ENCODE data around the gene TRIML1.

The TRIML1 gene

DNA sequence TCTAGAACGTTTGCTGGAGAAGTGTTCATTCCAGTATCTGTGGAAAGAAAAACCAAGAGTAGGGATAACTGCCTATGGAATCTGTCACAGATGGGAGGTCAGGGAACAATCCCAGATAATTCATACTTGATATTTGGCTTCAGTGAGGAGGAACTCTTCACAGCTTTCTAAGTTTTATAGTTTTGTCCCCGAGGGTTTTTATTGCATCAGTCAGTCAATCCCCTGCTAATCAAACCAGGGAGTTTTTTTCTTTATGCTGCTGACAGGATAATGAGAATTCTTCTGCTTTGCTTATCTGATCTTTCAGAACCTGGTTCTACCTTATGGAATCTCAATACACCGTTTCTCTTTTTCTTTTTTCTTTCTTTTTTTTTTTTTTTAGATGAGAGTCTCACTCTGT lies 29.2 kb upstream of the TRIML1 start:
- TF ChIP-seq, protein P1, sequence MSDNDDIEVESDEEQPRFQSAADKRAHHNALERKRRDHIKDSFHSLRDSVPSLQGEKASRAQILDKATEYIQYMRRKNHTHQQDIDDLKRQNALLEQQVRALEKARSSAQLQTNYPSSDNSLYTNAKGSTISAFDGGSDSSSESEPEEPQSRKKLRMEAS (IDR thresholded peaks at IDR 0.05) = no peak
- no peak for TF ChIP-seq FOXM1 (IDR thresholded peaks at IDR 0.05; ENCODE audit: borderline replicate concordance, low read depth)
- no peak for TF ChIP-seq EP300 (IDR thresholded peaks at IDR 0.05; ENCODE audit: borderline replicate concordance)
- TF ChIP-seq, protein P2, sequence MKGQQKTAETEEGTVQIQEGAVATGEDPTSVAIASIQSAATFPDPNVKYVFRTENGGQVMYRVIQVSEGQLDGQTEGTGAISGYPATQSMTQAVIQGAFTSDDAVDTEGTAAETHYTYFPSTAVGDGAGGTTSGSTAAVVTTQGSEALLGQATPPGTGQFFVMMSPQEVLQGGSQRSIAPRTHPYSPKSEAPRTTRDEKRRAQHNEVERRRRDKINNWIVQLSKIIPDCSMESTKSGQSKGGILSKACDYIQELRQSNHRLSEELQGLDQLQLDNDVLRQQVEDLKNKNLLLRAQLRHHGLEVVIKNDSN (IDR thresholded peaks at IDR 0.05) = no peak
- TF ChIP-seq, protein P3, sequence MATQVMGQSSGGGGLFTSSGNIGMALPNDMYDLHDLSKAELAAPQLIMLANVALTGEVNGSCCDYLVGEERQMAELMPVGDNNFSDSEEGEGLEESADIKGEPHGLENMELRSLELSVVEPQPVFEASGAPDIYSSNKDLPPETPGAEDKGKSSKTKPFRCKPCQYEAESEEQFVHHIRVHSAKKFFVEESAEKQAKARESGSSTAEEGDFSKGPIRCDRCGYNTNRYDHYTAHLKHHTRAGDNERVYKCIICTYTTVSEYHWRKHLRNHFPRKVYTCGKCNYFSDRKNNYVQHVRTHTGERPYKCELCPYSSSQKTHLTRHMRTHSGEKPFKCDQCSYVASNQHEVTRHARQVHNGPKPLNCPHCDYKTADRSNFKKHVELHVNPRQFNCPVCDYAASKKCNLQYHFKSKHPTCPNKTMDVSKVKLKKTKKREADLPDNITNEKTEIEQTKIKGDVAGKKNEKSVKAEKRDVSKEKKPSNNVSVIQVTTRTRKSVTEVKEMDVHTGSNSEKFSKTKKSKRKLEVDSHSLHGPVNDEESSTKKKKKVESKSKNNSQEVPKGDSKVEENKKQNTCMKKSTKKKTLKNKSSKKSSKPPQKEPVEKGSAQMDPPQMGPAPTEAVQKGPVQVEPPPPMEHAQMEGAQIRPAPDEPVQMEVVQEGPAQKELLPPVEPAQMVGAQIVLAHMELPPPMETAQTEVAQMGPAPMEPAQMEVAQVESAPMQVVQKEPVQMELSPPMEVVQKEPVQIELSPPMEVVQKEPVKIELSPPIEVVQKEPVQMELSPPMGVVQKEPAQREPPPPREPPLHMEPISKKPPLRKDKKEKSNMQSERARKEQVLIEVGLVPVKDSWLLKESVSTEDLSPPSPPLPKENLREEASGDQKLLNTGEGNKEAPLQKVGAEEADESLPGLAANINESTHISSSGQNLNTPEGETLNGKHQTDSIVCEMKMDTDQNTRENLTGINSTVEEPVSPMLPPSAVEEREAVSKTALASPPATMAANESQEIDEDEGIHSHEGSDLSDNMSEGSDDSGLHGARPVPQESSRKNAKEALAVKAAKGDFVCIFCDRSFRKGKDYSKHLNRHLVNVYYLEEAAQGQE (IDR thresholded peaks at IDR 0.05; ENCODE audit: low read depth) = no peak
- TF ChIP-seq EGR1 (IDR thresholded peaks at IDR 0.05) = no peak
- no peak for TF ChIP-seq TAF1 (IDR thresholded peaks at IDR 0.05; ENCODE audit: low read depth)
- no peak for TF ChIP-seq TCF12 (IDR thresholded peaks at IDR 0.05; ENCODE audit: low read depth)
- TF ChIP-seq CREB1 (IDR thresholded peaks at IDR 0.05; ENCODE audit: low read depth) = no peak
- TF ChIP-seq CEBPB (IDR thresholded peaks at IDR 0.05) = no peak
- no peak for TF ChIP-seq TEAD4 (IDR thresholded peaks at IDR 0.05)
- TF ChIP-seq NFIC (IDR thresholded peaks at IDR 0.05) = no peak
- TF ChIP-seq ZBTB7A (IDR thresholded peaks at IDR 0.05; ENCODE audit: low read depth) = no peak
- no peak for TF ChIP-seq RAD21 (IDR thresholded peaks at IDR 0.05; ENCODE audit: low read depth)
- no peak for TF ChIP-seq YY1 (IDR thresholded peaks at IDR 0.05; ENCODE audit: low read depth)

DNA sequence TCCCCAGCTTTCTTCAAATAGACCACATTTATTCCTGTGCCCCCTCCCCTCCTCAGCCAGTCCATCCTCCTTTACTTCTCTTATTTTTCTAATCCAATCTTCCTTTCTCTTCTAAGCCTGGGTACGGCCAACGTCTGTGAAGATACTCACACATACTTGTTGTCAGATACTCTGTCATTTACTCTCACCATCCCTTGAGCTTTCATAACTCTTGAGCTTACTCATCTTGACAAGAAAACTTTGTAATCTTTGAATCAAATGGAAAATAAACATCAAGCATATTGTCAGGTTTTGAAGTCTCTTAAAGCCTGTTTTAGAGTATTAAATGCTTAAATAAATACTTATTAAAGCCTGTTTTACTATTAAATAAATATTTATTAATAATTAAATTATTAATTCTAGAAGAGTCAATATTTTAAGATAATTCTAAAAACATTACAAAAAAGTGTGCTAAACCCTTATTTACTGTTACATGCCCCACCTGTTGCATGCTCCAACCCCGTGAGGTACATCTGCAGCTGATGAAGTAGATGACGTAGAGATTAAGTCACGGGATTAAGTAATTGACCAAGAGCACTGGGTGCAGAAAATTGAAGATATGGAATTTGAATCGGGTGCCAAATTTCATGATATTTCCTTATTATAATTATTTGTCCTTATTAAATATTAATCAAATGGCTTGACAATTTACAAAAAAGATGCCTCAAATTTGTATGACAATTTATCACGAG lies 28.3 kb upstream of the TRIML1 start:
- no peak for TF ChIP-seq ZBTB7A (IDR thresholded peaks at IDR 0.05; ENCODE audit: low read depth)
- TF ChIP-seq, protein P1 (IDR thresholded peaks at IDR 0.05) = no peak
- no peak for TF ChIP-seq TEAD4 (IDR thresholded peaks at IDR 0.05)
- TF ChIP-seq EP300 (IDR thresholded peaks at IDR 0.05; ENCODE audit: borderline replicate concordance) = no peak
- TF ChIP-seq TAF1 (IDR thresholded peaks at IDR 0.05; ENCODE audit: low read depth) = no peak
- no peak for TF ChIP-seq FOXM1 (IDR thresholded peaks at IDR 0.05; ENCODE audit: borderline replicate concordance, low read depth)
- TF ChIP-seq NFIC (IDR thresholded peaks at IDR 0.05) = no peak
- no peak for TF ChIP-seq YY1 (IDR thresholded peaks at IDR 0.05; ENCODE audit: low read depth)
- TF ChIP-seq, protein P2 (IDR thresholded peaks at IDR 0.05) = no peak
- TF ChIP-seq RAD21 (IDR thresholded peaks at IDR 0.05; ENCODE audit: low read depth) = no peak
- TF ChIP-seq, protein P3 (IDR thresholded peaks at IDR 0.05; ENCODE audit: low read depth) = no peak
- TF ChIP-seq EGR1 (IDR thresholded peaks at IDR 0.05) = no peak
- TF ChIP-seq CREB1 (IDR thresholded peaks at IDR 0.05; ENCODE audit: low read depth) = no peak
- TF ChIP-seq TCF12 (IDR thresholded peaks at IDR 0.05; ENCODE audit: low read depth) = no peak
- no peak for TF ChIP-seq CEBPB (IDR thresholded peaks at IDR 0.05)

DNA sequence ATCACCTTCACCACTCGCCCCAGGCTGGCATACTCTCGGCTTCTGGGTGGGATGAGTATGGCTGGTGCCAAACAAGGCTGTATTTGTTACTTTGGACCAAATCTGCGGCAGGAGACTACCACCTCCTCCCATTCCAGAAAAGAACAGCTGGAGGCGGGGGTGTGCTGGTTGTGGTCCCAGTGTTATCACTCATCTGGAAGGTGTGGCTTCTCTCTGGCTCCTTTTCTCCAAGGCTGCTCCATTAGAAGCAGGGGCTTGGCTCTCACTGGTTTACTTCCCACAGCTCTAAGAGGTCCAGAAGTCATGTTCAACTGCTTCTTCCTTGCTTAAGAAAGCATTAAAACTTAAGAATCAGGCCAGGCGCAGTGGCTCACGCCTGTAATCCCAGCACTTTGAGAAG lies 27.3 kb upstream of the TRIML1 start:
- TF ChIP-seq FOXM1 (IDR thresholded peaks at IDR 0.05; ENCODE audit: borderline replicate concordance, low read depth) (no peak), NFIC (IDR thresholded peaks at IDR 0.05) (no peak), TEAD4 (IDR thresholded peaks at IDR 0.05) (no peak)
- TF ChIP-seq, protein P3 (IDR thresholded peaks at IDR 0.05; ENCODE audit: low read depth) = no peak

DNA sequence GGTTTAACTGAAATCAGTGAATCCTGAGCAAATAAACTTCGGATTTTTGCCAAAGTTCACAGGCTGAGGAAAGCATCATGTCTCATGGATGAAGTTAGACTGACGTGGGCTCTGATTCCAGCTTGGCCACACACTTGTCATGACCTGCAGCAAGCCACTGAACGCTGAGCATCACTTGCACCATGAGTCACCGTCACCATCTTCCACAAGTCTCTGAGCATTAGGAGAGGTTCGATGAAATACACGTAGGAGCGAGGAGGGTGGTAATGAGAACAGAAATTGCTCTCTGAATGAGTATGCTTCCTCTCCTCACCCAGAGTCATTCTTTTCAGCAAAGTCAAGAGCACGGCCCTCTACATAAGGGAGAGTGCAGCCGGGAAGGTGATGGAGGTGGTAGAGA lies 26.1 kb upstream of the TRIML1 start:
- no peak for TF ChIP-seq CEBPB (IDR thresholded peaks at IDR 0.05)
- TF ChIP-seq NFIC (IDR thresholded peaks at IDR 0.05) = no peak
- no peak for TF ChIP-seq ZBTB7A (IDR thresholded peaks at IDR 0.05; ENCODE audit: low read depth)
- TF ChIP-seq, protein P1 (IDR thresholded peaks at IDR 0.05) = no peak
- TF ChIP-seq TEAD4 (IDR thresholded peaks at IDR 0.05) = no peak
- TF ChIP-seq RAD21 (IDR thresholded peaks at IDR 0.05; ENCODE audit: low read depth) = no peak
- no peak for TF ChIP-seq EP300 (IDR thresholded peaks at IDR 0.05; ENCODE audit: borderline replicate concordance)
